Raji (cell line): ENCODE results near the gene ERG.

Source experiments
- POLR2A ChIP-seq: IDR thresholded peaks from 2 replicates; pipeline ENCODE4 v1.6.1; 2011; ENCODE audit warnings: low read depth, low read length, control low read depth; ENCODE audit not compliant: insufficient read depth

ERG gene

DNA sequence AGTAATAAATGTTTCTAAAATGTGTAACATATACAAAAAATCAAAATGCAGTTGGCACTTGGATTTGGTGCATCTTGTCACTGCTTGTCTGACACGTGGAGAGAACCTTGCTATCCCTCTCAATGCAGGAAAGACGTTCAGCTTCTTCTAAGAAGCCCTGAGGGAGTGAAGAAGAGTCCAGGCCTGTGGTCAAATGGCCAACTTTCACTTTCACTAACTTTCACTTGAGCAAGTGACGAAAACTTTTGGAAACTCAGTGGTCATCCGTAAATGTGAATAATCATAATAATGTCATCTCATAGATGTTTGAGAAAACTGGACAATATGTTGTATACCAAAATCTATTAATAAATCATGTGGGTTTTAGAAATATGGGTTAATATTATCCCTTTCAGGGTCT is 61.9 kb downstream of the ERG start:
- TF ChIP-seq POLR2A, result no peak

DNA sequence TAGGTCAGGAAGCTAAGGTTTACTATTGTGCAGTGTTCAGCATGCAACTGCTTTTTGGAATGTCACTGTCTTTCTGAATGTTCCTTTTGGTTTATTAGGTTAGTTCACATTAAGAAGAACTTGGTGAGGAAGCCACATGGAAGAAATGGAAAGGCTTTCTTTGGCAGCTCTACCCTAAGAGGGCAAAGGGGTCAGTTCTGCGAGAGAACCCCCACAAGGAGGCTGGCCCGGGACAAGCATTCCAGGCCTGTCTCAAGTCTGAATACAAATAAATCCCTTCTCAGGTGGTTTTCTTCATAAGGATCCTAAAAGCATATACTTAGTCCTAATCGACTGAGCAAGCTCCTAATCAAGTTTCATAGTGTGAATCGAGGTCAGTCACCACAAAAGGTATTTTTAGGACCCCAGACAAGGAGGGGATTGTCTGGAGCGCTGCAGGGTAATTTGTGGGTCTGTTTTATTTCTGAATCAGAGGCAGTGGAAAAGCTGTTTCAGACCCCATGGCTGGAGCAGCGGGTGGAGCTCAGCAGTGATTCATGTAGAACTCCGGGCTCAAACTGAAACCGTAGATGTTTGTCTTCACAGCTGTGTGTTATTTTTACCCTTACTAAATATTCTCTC is 63.3 kb downstream of the ERG start:
- no peak for TF ChIP-seq POLR2A

DNA sequence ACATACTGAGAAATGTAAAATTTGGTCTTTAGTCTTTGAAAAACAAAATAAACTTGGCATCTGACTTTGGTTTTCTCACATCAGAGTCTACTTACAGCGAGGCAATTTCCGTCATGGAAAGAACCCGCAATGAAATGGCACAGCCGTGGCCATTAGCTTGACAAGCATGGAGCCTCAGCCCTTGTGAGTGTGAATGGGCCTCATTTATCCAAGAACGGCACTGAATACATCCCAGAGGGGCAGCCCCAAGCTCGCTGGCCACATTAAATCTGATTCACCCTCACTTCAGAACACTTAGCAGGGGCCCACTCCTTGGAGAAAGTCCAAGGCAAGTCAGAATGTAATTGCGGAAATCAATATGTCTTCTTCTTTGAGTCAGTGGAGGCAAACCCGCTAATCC is 64.8 kb downstream of the ERG start:
- TF ChIP-seq POLR2A, result no peak

DNA sequence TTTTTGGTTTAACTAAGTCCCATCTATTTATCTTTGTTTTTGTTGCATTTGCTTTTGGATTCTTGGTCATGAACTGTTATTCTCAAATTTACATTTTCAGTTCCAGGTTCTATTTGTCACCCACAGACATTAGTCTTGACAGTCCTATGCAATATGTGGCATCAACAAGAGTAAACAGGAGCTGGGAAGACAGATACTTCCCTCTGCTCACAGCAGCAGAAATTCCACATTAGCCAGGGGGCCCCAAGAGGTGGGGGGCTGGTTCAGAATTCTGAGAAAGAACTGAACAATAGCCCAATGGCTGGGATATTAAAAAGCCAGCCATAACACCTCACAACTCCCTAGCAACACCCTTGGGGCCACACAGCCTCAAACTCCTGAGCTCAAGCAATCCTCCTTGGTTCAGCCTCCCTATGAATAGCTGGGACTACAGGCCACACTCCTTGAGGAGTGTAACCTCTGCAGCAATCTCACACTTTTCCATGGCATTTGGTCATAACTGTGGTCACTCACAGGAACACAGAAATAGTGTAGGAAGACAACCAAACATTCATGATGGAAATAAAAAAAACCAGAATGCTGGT is 67.8 kb downstream of the ERG start:
- no peak for TF ChIP-seq POLR2A

DNA sequence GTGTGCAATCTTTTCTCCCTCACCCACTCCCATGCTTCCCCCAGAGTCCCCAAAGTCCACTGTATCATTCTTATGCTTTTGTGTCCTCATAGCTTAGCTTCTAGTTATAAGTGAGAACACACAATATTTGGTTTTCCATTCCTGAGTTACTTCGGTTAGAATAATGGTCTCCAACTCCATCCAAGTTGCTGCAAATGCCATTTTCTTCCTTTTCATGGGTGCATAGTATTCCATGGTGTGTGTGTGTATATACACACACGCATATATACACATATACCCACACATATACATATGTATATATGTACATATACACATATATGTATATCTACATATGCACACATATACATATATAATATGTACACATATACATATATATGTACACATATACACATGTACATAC is 69.3 kb downstream of the ERG start:
- no peak for TF ChIP-seq POLR2A

DNA sequence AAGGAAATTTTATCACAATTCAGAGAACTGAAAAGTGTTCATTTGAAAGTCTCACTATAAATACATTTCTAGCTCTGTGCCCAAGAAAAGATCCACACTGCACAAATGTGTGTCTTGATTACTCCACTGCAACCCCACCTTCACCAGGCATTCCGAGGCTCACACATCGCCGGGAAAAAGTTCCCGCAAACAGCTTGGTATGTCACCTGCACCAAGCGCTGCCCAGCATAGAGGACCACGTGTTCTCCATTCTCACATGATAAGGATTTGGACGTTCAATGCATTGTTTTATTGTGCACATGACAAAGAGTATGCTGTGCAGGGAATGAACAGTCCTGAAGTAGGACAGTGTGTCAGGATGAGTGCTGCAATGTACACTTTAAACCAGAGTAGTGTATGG is 70.1 kb downstream of the ERG start:
- TF ChIP-seq POLR2A, result no peak

DNA sequence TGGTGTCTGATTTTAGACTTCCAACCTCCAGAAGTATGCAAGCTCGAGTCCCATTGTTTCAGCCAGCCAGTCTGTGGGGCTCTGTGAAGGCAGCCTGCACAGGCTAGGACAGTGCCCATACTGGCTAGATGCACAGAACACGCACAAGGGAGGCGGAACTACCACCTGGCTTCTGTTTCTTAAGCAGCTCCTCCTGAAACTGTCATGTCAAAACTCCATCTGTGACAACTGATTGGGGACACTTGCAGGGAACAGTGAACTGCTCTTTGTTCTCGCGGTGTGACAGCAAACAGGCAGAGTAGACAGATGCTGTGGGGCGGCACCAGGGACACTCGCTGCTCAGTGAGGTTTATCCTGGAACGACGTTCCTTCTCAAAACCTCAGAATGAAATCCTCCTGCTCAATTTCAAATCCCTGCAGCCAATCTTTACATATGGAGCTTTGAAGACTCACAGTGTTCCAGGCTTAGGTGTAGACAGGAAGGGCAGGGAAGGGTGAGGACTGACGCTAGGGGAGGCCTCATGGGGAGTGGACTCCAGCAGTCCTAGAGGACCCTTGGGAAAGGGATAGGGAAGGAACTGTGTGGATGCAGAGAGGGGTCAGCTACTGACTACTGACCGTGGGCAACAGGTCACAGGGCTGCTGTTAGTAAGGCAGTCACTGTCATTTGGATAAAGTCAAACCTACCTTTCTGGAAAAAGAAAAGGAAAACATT is 73.8 kb downstream of the ERG start:
- TF ChIP-seq POLR2A, result no peak

DNA sequence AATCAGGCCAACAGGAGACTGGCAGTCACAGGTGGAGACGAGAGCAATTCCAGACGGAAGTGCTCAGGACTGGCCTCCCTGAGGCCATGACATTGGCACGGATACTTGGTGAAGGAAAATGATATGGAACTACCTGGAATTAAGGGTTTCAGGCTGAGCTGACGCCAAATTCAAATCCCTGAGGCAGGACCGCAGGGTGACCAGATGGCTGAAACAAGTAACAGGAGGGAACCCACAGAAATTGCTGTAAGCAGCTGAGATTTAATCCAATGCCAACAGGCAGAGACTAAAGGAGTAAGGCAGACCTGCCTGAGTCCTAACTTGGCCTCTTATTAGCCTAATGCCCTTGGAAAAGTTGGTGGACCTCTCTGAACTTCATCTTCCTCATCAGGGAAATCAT is 76.2 kb downstream of the ERG start:
- no peak for TF ChIP-seq POLR2A

DNA sequence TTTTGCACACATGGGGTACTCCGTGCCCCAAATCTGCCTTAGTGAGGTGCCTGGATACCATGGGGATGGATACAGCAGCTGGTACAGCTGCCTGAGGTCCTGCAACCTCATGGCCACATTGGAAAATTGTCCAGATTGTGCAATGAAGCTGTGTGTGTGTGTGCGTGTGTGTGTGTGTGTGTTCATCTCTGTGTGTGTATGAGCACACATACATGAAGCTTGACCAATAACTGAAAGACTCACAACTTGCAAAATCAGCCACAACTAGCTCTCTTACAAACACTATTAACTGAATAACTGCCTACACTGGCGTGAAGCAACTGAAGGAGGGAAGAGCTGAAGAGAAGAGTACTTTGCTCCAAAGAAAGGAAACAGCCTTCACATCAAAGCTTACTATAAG is 78.1 kb downstream of the ERG start:
- TF ChIP-seq POLR2A, result no peak

DNA sequence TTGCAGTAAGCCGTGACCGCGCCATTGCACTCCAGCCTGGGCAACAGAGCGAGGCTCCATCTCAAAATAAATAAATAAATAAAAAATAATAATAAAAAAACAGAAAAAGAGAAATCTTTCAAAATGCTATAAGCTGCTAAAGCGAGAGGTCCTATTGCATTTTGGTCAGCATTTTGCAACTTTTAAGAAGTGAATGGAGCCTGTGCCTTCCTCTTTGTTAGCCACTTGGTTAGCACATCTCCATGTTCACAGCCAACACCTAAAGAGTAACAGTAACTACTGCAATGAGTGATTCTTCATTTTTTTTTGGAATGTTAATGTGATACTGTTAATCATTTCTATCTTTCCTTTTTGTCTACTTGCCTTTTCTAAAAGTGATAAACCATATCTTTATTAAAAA is 80.6 kb downstream of the ERG start:
- no peak for TF ChIP-seq POLR2A

DNA sequence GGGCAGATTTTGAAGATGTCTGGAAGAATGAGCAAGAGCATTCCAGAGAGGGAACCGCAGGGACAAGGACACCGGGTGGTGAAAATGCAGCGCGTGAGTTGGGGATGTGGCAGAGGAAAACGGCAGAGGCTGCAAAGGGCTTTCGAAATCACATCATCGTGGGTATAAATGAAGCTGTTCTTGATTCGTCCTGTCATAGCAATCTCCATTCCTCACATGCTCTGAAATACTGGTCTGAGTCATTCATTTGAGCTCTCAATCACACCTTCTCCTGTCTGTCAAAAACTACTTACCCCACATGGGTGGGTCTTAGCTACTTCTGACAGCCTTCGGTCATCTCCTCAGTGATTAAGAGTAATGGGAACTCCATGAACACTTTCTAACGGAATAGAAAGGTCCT is 81.5 kb downstream of the ERG start:
- no peak for TF ChIP-seq POLR2A

DNA sequence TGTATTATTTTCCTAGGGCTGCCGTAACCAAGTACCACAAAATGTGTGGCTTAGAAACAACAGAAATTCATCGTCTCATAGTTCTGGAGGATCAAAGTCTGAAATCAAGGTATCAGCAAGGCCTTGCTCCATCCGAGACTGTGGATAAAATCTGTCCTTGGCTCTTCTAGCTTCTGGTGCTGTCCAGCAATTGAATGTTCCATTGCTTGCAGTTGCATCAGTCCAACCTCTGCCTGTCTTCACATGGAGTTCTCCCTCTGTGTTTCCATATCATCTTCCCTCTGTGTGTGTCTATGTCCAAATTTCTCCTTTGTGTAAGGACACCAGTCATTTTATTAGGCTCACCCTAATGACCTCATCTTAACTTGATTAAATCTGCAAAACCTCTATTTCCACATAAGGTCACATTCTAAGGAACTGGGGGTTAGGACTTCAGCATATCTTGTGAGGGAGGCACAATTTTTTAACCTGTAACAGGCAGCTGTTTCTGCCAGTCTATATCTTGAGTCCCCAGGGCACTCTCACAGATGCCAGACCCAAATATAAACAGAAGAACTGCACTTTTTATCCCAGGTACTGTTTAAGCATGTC is 84.2 kb downstream of the ERG start:
- TF ChIP-seq POLR2A, result no peak

DNA sequence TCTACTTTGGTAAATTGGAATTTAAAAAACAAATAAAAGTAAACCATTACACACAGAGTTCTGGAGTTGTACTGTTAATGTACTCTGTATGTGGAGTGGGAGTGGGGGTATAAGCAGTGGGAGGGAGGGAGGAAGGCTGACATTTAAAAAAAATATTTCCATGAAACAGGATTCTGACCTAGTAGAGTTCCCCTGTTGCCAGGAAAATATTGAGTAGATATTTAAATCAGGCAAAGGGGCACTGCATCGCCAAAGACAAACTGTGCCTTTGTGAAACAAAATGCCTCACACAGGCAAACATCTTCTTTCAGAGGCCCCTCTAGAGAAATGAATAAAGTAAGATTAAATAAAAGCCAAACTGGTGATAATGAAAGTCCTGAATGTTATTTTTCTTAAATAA is 87.8 kb downstream of the ERG start:
- no peak for TF ChIP-seq POLR2A

DNA sequence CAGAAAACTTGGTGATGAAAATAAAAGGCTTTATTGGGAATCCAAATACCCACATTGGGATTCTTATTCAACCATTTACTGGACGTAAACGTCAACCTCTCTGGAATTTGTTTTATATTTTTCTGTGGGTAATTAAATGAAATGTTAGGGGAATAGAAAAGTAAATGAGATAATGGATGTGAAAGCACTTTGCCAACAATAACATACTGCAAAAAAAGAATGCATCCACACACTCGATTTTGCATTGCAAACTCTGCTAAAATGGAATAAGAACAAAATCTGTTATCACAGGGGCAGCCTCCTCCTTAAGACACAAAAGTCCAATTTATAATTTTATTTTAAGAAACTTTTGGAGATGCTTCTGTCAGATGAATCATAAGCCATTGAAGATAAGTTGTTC is 88.4 kb downstream of the ERG start:
- TF ChIP-seq POLR2A, result no peak

DNA sequence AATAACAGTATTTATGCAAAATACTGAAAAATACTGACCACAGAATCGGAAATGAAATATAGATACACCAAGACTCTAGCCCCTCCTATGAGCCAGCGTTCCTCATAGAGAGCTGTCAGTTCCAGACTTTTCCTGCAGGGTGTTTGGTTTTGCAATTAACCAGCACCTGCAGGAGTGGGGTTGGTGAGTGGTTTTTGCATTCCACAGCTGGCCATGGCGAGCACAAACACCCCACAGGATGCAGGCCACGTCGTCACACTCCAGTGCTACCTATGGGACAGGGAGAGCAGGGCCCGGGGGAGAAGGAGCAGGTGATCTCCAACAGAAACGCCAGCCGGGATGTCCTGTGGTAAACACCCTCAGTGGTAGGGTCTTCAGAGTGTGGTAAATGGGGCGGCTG is 94.1 kb downstream of the ERG start:
- no peak for TF ChIP-seq POLR2A

DNA sequence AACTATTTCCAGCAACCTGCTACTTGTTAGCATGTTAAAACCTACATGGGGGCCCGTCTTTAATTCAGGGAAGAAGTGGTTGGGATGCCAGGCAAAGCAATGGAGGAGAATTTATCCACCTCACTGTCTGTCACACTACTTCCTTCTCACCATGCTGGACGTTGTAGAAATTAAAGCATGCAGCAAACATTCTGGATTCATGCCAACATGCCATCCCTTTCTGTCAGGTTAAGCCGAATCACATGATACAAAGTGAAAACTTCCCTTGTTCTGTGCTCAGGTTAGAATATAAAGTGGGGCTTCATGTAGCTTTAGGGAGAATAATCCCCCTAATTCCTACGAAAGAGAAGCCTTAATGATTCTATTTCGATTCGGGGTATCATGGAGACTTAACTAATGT is 95.5 kb downstream of the ERG start:
- TF ChIP-seq POLR2A, result no peak
